Epithelial cell of proximal tubule (primary cell): Measurements from ENCODE around the gene DDOST. TPM values are rescaled to one million over a fixed set of nuclear protein-coding genes. Genes with fewer than 3 reads are reported as not detected.

Experiments used
- DNase-seq: peaks from one replicate; pipeline ENCODE4 v3.0.0-alpha.2; 2011; ENCODE audit warnings: low read depth
- H3K4me3 ChIP-seq: 2 replicates; pipeline ENCODE4 v1.5.1; 2011; ENCODE audit warnings: low read depth, mild to moderate bottlenecking, low read length
- total RNA-seq: library from RNA; depleted of rRNA; stranded (reverse); fragments of >200 nt; gene quantifications from 2 replicates; pipeline ENCODE4 v1.2.3, GENCODE V29; 2015
- TF ChIP-seq, protein P1 (sequence below): conservative IDR thresholded peaks from 2 replicates; pipeline ENCODE4 v1.5.1; 2012; ENCODE audit warnings: low read depth, mild to moderate bottlenecking, low read length

DDOST gene
- total RNA-seq, 1 donor from 2014 or later = 191 TPM

DNA sequence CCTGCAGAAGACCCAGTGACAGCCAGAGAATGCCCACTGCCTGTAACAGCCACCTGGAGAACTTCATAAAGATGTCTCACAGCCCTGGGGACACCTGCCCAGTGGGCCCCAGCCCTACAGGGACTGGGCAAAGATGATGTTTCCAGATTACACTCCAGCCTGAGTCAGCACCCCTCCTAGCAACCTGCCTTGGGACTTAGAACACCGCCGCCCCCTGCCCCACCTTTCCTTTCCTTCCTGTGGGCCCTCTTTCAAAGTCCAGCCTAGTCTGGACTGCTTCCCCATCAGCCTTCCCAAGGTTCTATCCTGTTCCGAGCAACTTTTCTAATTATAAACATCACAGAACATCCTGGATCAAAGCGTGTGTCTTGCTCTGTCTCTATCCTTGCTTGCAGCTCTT lies 42.6 kb downstream of the DDOST start:
- no peak overlapping the region for H3K4me3 ChIP-seq
- no peak for DNase-seq
- TF ChIP-seq, protein P1, sequence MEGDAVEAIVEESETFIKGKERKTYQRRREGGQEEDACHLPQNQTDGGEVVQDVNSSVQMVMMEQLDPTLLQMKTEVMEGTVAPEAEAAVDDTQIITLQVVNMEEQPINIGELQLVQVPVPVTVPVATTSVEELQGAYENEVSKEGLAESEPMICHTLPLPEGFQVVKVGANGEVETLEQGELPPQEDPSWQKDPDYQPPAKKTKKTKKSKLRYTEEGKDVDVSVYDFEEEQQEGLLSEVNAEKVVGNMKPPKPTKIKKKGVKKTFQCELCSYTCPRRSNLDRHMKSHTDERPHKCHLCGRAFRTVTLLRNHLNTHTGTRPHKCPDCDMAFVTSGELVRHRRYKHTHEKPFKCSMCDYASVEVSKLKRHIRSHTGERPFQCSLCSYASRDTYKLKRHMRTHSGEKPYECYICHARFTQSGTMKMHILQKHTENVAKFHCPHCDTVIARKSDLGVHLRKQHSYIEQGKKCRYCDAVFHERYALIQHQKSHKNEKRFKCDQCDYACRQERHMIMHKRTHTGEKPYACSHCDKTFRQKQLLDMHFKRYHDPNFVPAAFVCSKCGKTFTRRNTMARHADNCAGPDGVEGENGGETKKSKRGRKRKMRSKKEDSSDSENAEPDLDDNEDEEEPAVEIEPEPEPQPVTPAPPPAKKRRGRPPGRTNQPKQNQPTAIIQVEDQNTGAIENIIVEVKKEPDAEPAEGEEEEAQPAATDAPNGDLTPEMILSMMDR = no peak

DNA sequence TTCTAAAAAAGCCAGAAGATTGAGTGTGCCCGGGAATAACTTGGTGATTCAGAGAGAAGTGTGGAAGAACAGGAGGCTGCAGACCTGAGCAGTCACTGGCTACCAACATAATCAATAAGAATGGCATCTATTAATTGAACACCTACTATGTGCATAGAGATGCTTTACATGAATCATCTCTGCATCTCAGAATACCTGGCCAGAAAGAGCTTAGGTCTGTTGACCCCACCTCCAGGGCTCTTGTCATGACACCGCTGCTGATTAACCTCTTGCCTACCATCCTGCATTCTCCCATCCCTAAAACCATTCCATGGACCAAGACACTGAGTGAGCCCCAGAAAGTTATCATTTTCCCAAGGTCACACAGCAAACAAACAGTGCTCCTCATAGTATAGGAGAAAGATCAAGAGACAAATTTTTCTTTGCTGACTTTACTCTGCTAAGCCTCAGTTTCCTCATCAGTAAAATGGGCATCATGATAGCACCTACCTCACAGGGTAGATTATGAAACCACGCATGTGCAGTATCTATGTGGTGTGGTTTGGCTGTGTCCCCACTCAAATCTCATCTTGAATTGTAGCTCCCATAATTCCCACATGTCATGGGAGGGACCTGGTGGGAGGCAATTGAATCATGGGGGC lies 44.2 kb downstream of the DDOST start:
- TF ChIP-seq, protein P1 = no peak
- no peak for DNase-seq
- no peak overlapping the region for H3K4me3 ChIP-seq

DNA sequence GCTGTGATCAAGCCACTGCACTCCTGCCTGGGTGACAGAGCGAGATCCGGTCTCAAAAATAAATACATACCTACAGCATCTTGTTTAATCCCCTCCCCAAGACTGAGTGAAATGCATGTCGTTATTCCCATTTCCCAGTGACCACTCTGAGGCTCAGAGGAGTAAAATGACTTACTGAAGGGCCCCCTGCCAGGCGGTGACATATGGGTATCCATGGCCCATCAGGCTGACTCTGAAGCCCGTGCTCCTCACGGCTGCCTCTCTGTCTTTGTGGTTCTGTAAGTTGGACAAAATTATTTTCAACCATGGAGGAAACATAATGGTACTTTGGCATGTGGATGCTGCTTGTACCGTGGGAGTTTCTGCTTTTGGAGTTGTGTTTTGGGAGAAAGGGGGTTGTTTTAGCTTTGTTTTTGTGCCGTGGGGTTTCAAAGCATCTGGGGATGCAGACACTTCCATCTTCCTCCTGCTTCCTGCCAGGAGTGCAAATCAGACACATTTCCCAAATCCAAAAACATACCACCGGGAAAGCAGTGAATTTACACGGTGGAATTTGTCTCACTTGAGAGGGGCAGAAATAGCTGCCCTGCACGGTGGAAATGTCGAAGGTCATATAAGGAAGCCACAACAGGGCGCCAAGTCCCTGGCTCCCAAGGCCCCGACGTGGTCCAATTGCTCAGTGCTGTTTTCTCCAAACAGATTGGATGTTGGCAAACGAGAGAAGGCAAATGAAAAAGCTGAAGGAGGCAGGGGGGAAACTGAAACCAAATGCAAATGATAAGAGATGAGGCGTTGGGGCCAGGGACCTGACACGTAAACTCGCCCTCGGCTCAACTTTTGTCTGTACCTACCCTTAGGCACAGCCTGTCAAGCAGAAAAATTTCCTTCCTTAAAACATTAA lies 45.0 kb downstream of the DDOST start:
- DNase-seq = no peak
- no peak overlapping the region for H3K4me3 ChIP-seq
- TF ChIP-seq, protein P1 = no peak

DNA sequence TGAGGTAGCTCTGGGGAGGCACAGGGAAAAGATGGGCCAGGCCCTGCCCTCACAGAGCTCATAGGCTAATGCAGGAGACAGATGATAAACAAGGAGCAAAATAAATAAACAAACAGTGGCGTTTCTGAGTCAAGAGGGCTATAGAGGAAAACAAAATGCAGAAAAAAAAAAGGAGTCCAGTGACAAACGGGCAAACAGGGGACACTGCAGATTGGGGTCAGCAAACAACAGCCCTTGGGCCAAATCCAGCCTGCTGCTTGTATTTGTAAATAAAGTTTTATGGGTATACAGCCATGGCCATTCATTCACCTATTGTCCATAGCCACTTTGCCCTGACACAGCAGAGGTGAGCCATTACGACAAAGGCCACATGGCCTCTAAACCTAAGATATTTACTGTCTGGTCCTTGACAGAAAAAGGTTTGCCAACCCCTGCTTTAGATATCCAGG lies 47.0 kb downstream of the DDOST start:
- H3K4me3 ChIP-seq = no peak overlapping the region
- TF ChIP-seq, protein P1 = no peak
- no peak for DNase-seq

DNA sequence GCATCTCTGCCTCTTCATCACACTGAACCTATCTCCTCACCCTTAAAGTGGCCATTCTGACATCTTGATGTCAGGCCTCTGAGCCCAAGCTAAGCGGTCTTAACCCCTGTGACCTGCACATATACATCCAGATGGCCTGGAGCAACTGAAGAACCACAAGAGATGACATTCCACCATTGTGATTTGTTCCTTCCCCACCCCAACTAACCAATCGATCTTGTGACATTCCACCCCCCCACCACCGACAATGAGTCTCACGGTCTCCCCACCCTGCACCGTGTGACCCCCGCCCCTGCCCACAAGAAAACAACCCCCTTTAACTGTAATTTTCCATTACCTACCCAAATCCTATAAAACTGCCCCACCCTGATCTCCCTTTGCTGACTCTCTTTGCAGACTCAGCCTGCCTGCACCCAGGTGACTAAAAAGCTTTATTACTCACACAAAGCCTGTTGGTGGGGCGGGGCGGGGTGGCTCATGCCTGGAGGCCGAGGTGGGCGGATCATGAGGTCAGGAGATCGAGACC lies 48.9 kb downstream of the DDOST start:
- TF ChIP-seq, protein P1 = no peak
- DNase-seq = no peak
- no peak overlapping the region for H3K4me3 ChIP-seq

DNA sequence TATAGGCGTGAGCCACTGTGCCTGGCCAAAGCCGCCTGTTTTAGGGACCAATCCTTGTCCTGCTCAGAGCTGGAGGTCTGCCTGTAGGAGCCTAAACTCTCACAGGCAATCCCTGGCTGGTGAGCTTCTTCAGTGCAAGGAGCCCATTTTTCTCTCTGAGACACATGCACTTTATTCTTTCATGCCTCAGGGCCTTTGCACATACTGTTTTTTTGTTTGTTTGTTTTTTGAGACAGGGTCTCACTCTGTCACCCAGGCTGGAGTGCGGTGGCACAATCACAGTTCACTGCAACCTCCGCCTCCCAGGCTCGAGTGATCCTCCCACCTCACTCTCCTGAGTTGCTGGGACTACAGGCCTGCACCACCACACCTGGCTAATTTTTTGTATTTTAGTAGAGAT lies 49.5 kb downstream of the DDOST start:
- no peak for DNase-seq
- TF ChIP-seq, protein P1 = no peak
- no peak overlapping the region for H3K4me3 ChIP-seq
